A673 (cell line): ENCODE results near the gene SNX19.

Experiments
- CTCF ChIP-seq: fragments of 300-800, 200-600 bp; sonication (generic); conservative IDR thresholded peaks from 2 replicates; pipeline ENCODE4 v1.5.1; 2017; ENCODE audit warnings: low read depth, mild to moderate bottlenecking, antibody characterized with exemption, low read length, moderate library complexity, mixed read lengths
- EZH2 ChIP-seq: fragments of 200-600 bp; sonication (generic); IDR thresholded peaks from 2 replicates; pipeline ENCODE4 v1.6.1; 2017; ENCODE audit warnings: borderline replicate concordance, low read depth, mild to moderate bottlenecking, mixed read lengths, antibody characterized with exemption, low read length; ENCODE audit not compliant: poor library complexity, severe bottlenecking

DNA sequence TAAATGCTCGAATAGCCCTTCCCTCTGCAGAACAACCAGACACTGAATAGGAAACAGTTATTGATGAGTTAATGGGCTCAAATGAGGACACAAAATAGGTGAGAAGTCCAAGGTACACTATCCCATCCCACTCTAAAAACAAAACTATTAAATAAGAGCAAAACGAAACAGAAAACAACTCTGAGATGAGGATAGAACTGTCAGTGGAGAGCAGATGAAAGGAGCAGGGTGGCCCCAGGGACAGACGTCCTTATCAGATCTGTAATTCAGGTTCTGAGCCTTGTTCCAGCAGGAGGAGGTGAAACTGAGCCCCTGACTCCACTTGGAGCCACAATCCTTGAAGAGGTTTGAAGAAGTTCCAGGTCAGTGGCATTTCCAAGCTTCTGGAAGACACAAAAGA lies 8.5 kb upstream of the SNX19 start:
- TF ChIP-seq CTCF (no peak), EZH2 (no peak)
